ENCODE data around the gene GPR15. TPM values are rescaled to one million over a fixed set of nuclear protein-coding genes. Genes with fewer than 3 reads are reported as not detected.
"Not testable (repeated sequence)": the region's sequence is repeated elsewhere in the genome, so short reads cannot be mapped to it uniquely, and the experiment has no call there.

GPR15 gene
- total RNA-seq, 2 donors from 2014 or later = 1.4 to 13.2 TPM

GRCh38 chr3:98556164-98557130 is 24.7 kb downstream of the GPR15 start:
- peak; percentile 86 to 90 for ATAC-seq
- Mint-ChIP-seq H3K9me3 (no peaks in the 10 kb centered on the region), H3K27ac (peak overlapping the region; percentile 98 to 100), H3K36me3 (peaks cover 25% of the 10 kb centered on the region), H3K4me1 (ENCODE audit: low read depth in 2 of 2) (peaks cover 74 to 83% of the 10 kb centered on the region in 2 donors), H3K4me3 (peak overlapping the region; percentile 90), H3K27me3 (no peaks in the 10 kb centered on the region)
- DNase-seq (ENCODE audit: low spot score) = peak; percentile 80

DNA sequence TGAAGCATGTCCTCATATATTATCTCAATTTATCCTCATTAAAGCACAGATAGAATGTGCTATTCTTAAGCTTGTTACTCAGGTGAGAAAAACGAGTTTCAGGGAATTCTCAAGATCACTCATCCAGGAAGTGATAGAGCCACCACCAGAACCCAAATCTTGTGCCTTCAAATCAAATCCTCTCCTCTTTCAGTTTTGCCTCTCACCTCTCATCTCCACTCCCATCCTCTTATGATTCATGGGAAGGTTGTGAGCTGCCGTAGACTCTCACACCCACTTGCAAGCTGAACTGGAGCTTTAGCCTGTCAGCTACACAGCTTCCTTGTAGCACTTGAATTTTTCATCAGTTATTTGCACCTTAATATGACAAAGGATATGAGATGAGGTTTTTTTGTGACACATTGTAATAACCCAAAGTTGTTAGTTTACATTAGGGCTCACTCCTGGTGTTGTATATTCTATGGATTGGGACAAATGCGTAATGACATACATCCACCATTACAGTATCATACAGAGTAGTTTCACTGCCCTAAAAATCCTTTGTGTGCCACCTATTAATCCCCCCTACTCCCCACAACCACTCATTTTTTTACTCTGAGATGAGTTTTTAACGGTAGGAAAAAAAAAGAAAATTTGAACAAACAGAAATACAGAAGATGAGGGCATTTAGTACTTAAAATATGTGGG is 25.7 kb downstream of the GPR15 start:
- Mint-ChIP-seq H3K4me3 (peak overlapping the region; percentile 90), H3K36me3 (peaks cover 15% of the 10 kb centered on the region), H3K27me3 (no peaks in the 10 kb centered on the region), H3K27ac (peak overlapping the region; percentile 98 to 100), H3K9me3 (no peaks in the 10 kb centered on the region), H3K4me1 (ENCODE audit: low read depth in 2 of 2) (peaks cover 68 to 72% of the 10 kb centered on the region in 2 donors)
- ATAC-seq = peak; percentile 81 to 84
- peak; percentile 71 for DNase-seq (ENCODE audit: low spot score)

DNA sequence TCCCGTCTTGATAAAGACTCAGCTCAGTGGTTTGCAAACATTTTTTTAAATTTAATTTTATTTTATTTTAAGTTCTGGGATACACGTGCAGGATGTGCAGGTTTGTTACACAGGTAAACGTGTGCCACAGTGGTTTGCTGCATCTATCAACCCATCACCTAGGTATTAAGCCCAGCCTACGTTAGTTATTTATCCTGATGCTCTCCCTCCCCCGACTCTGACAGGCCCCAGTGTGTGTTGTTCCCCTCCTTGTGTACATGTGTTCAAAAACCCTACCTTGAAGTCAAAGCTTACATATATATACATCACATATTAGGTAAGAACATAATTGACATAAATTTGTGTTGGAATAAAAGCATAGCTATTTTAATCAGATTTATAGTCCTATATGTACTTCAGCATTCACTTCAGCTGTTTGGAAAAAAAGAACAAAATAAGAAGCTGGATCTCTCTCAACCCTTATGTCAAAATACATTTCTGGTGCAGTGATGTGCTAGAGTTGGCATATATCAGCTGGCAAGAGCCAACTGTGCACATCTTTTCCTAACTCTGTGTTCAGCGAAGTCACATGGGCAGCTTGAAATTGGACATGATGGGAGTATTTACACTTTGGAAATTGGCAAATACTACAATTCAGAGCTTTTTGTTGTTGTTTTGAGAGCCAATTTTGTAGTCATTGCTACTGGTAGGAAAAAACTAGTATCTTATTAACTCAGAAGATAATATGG is 26.5 kb downstream of the GPR15 start:
- Mint-ChIP-seq H3K4me1 (ENCODE audit: low read depth in 2 of 2) (peaks cover 63 to 70% of the 10 kb centered on the region in 2 donors), H3K36me3 (peaks cover 11% of the 10 kb centered on the region), H3K4me3 (peak overlapping the region; percentile 90), H3K27me3 (no peaks in the 10 kb centered on the region), H3K9me3 (no peaks in the 10 kb centered on the region), H3K27ac (peak overlapping the region; percentile 98 to 100)
- no peak for ATAC-seq
- DNase-seq (ENCODE audit: low spot score) = no peak

DNA sequence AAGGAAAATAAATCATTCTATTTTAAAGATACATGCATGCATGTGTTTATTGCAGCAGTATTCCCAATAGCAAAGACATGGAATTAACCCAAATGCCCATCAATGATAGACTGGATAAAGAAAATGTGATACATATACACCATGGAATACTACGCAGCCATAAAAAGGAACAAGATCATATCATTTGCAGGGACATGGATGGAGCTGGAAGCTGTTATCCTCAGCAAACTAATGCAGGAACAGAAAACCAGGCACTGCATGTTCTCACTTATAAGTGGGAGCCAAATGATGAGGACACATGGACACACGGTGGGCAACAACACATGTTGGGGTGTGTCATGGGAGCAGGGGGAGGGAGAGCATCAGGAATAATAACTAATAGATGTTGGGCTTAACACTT is 28.0 kb downstream of the GPR15 start:
- ATAC-seq; DNase-seq (ENCODE audit: low spot score); H3K9me3 Mint-ChIP-seq; H3K27me3 Mint-ChIP-seq: not testable (repeated sequence)
- Mint-ChIP-seq H3K27ac (peak overlapping the region; percentile 98 to 100), H3K36me3 (peaks cover 11% of the 10 kb centered on the region), H3K4me1 (ENCODE audit: low read depth in 2 of 2) (peaks cover 64 to 73% of the 10 kb centered on the region in 2 donors), H3K4me3 (peak overlapping the region; percentile 22)

DNA sequence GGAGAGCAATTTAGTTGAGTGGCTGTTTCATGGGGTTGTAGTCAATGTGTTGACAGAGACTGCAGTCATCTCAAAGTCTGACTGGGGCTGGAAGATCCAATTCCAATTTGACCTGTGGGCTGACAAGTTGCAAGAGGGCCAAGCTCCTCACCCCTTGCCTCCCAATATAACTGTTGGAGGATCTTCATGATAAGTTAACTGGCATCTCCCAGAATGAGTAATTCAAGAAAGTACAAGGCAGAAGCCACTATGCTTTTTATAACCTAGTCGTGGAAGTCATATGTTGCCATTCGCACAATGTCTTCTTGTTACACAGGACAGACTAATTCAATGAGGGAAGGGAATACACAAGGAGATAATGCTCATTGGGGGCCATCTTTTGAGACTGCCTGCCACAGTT is 29.1 kb downstream of the GPR15 start:
- Mint-ChIP-seq H3K9me3 (no peaks in the 10 kb centered on the region), H3K27me3 (no peaks in the 10 kb centered on the region), H3K4me1 (ENCODE audit: low read depth in 2 of 2) (peaks cover 66 to 80% of the 10 kb centered on the region in 2 donors), H3K4me3 (peak overlapping the region; percentile 81), H3K36me3 (peaks cover 11% of the 10 kb centered on the region), H3K27ac (peak overlapping the region; percentile 56 to 100)
- DNase-seq (ENCODE audit: low spot score) (no peak), ATAC-seq (no peak)

GRCh38 chr3:98561727-98562521 is 30.1 kb downstream of the GPR15 start:
- H3K4me1 Mint-ChIP-seq (ENCODE audit: low read depth in 2 of 2) = peaks cover 65 to 79% of the 10 kb centered on the region in 2 donors
- no peak for ATAC-seq

GRCh38 chr3:98563661-98564281 is 32.0 kb downstream of the GPR15 start:
- H3K4me3 Mint-ChIP-seq = peak overlapping the region; percentile 71
- H3K9me3 Mint-ChIP-seq = no peaks in the 10 kb centered on the region
- peaks cover 59 to 77% of the 10 kb centered on the region in 2 donors for H3K4me1 Mint-ChIP-seq (ENCODE audit: low read depth in 2 of 2)
- H3K27ac Mint-ChIP-seq = peak overlapping the region; percentile 92 to 98
- no peak for DNase-seq (ENCODE audit: low spot score)
- no peaks in the 10 kb centered on the region for H3K27me3 Mint-ChIP-seq
- H3K36me3 Mint-ChIP-seq = peaks cover 11% of the 10 kb centered on the region
- peak; percentile 58 to 72 for ATAC-seq

More at GRCh38 chr3:98561727-98562521, 30.1 kb downstream of the GPR15 start:
- no peaks in the 10 kb centered on the region for H3K9me3 Mint-ChIP-seq
- no peaks in the 10 kb centered on the region for H3K27me3 Mint-ChIP-seq
- H3K36me3 Mint-ChIP-seq = peaks cover 11% of the 10 kb centered on the region
- H3K27ac Mint-ChIP-seq = peak overlapping the region; percentile 59 to 92
- H3K4me3 Mint-ChIP-seq = peak overlapping the region; percentile 58
- DNase-seq (ENCODE audit: low spot score) = no peak

- DNase-seq (ENCODE audit: low spot score) (no peak), ATAC-seq (peak; percentile 65 to 70)
- peak overlapping the region; percentile 92 to 98 for H3K27ac Mint-ChIP-seq
- peaks cover 3% of the 10 kb centered on the region for H3K9me3 Mint-ChIP-seq
- H3K4me3 Mint-ChIP-seq = peak overlapping the region; percentile 71
- H3K36me3 Mint-ChIP-seq = peaks cover 9% of the 10 kb centered on the region
- H3K4me1 Mint-ChIP-seq (ENCODE audit: low read depth in 2 of 2) = peaks cover 59 to 77% of the 10 kb centered on the region in 2 donors
- no peaks in the 10 kb centered on the region for H3K27me3 Mint-ChIP-seq
These were observed 32.7 kb downstream of the GPR15 start for GRCh38 chr3:98564282-98565005.

DNA sequence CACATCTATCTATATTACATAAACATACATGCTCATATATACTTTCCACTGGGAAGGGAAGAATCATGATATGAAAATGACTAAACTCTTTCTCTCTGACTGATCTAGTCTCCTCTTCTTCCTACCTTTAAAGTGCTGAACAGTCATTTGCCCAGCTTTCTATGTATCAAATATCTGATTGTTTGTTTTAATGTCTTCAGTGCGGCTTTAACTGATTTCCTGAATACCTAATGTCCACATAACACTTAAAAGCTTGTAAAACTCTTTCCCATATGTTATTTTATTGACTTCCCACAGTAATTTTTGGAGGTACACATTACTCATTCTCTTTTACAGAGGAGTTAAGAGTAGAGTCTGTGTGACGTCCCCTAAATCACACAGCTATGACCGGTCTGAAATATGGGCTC is 33.5 kb downstream of the GPR15 start:
- H3K4me1 Mint-ChIP-seq (ENCODE audit: low read depth in 2 of 2) = peaks cover 56 to 75% of the 10 kb centered on the region in 2 donors
- no peak for DNase-seq (ENCODE audit: low spot score)
- H3K9me3 Mint-ChIP-seq = peaks cover 3% of the 10 kb centered on the region
- H3K27ac Mint-ChIP-seq = peak overlapping the region; percentile 92 to 98
- peaks cover 4% of the 10 kb centered on the region for H3K36me3 Mint-ChIP-seq
- peak overlapping the region; percentile 71 for H3K4me3 Mint-ChIP-seq
- no peaks in the 10 kb centered on the region for H3K27me3 Mint-ChIP-seq
- peak; percentile 41 to 59 for ATAC-seq

- Mint-ChIP-seq H3K4me3 (peak overlapping the region; percentile 71), H3K27me3 (no peaks in the 10 kb centered on the region)
These were observed 34.1 kb downstream of the GPR15 start for GRCh38 chr3:98565843-98566242.

DNA sequence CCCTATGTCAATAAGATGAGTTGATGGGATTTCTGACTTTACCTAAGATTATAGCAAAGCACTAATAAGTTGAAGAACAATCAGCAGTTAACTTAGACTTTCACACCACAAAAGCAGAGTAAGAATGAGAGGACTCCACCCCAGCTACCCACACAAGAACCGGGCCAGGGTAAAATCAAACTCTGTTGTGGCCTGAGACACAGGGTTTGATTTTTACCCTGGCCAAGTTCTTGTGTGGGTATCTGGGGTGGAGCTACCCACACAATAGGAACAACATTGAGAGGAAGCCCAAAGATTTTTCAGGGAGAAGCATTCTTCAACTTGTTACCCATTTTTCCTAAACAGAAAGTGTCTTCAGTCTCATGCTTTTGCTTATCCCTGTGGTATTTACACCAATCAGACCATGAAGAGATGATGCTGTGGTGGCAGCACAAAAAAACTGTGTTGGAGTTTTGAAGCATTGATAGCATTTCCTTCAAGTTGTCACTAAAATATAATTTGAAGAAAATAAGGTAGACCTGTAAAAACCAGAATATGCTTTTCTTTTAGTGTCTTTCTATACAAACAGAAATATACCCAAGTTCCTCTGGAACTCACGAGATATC is 36.0 kb downstream of the GPR15 start:
- Mint-ChIP-seq H3K27me3 (no peaks in the 10 kb centered on the region), H3K4me3 (peak overlapping the region; percentile 71), H3K27ac (peak overlapping the region; percentile 92 to 98), H3K9me3 (peaks cover 3% of the 10 kb centered on the region), H3K36me3 (no peaks in the 10 kb centered on the region), H3K4me1 (ENCODE audit: low read depth in 2 of 2) (peaks cover 50 to 73% of the 10 kb centered on the region in 2 donors)
- ATAC-seq = peak; percentile 55 to 66
- no peak for DNase-seq (ENCODE audit: low spot score)

More at GRCh38 chr3:98565843-98566242, 34.1 kb downstream of the GPR15 start:
- Mint-ChIP-seq H3K36me3 (peaks cover 3% of the 10 kb centered on the region), H3K9me3 (peaks cover 3% of the 10 kb centered on the region), H3K27ac (peak overlapping the region; percentile 92 to 98), H3K4me1 (ENCODE audit: low read depth in 2 of 2) (peaks cover 54 to 72% of the 10 kb centered on the region in 2 donors)
- no peak for DNase-seq (ENCODE audit: low spot score)
- no peak for ATAC-seq

Measured in natural killer cell treated with Interleukin-12 subunit alpha and Interleukin-12 subunit beta and Interleukin-15 and Interleukin-18, amount 100 ng/mL, for 72 hours (primary cell).